Activated B cell treated with CpG ODN at 0.5 μM for 24 hours (primary cell): ENCODE measurements around the gene TENM4. TPM values are rescaled to one million over a fixed set of nuclear protein-coding genes. Genes with fewer than 3 reads are reported as not detected.

Source experiments
- ATAC-seq: fragments of 200-7000 bp; cut with Tn5 transposase; one replicate; pipeline ENCODE4 v1.10.0; 2021; ENCODE audit warnings: low read depth, mild to moderate bottlenecking, moderate library complexity
- CTCF ChIA-PET: fragments of 350-600 bp; sonication (Branson Sonifier 250); formaldehyde crosslinking; loops from one replicate; lab custom pipeline; 2021; ENCODE audit warnings: antibody characterized with exemption; lab: Charles Lee
- POLR2A ChIA-PET: fragments of 350-600 bp; sonication (Branson Sonifier 250); formaldehyde crosslinking; loops from one replicate; lab custom pipeline; 2021; ENCODE audit warnings: antibody characterized with exemption; lab: Charles Lee
- DNase-seq: peaks from one replicate; pipeline ENCODE4 v3.0.0; 2022
- H3K27ac Mint-ChIP-seq: one replicate; pipeline ENCODE4 v1.8.0; 2020; ENCODE audit warnings: mixed read lengths
- H3K27me3 Mint-ChIP-seq: one replicate; pipeline ENCODE4 v1.8.0; 2021; ENCODE audit warnings: mixed read lengths
- H3K36me3 Mint-ChIP-seq: one replicate; pipeline ENCODE4 v1.8.0; 2021; ENCODE audit warnings: low read depth, mixed read lengths
- H3K4me1 Mint-ChIP-seq: one replicate; pipeline ENCODE4 v1.8.0; 2021; ENCODE audit warnings: mixed read lengths
- H3K4me3 Mint-ChIP-seq: one replicate; pipeline ENCODE4 v1.8.0; 2020; ENCODE audit warnings: mild to moderate bottlenecking, mixed read lengths
- H3K9me3 Mint-ChIP-seq: one replicate; pipeline ENCODE4 v1.8.0; 2020; ENCODE audit warnings: mixed read lengths
- CTCF ChIP-seq: fragments of 200-600 bp; IDR thresholded peaks from one replicate; pipeline ENCODE4 v1.8.0; 2022; ENCODE audit warnings: antibody characterized with exemption, mild to moderate bottlenecking
- intact Hi-C: fragments of 100-400 bp; cut with micrococcal nuclease; formaldehyde crosslinking; loops from one replicate; pipeline ENCODE4 v1.15.1; 2024
- total RNA-seq: library from RNA; stranded (reverse); gene quantifications from 2 replicates; pipeline ENCODE4 v1.2.3, GENCODE V29; 2022

The TENM4 gene
- total RNA-seq, 1 donor from 2014 or later = 2.4 TPM

- ATAC-seq (no peak), DNase-seq (no peak)
- Mint-ChIP-seq H3K27ac (no peak overlapping the region), H3K27me3 (no peaks in the 10 kb centered on the region), H3K36me3 (no peaks in the 10 kb centered on the region), H3K9me3 (no peaks in the 10 kb centered on the region), H3K4me3 (no peak overlapping the region), H3K4me1 (no peaks in the 10 kb centered on the region)
- ChIA-PET POLR2A (no interaction called here), CTCF (no interaction called here)
- no peak for TF ChIP-seq CTCF
- intact Hi-C loops = no loop called here
Measured at GRCh38 chr11:78768345-78768744, 672.5 kb downstream of the TENM4 start.

- intact Hi-C loops = no loop called here
- no peaks in the 10 kb centered on the region for H3K27me3 Mint-ChIP-seq
- ChIA-PET POLR2A (no interaction called here), CTCF (no interaction called here)
- no peaks in the 10 kb centered on the region for H3K4me1 Mint-ChIP-seq
- no peak overlapping the region for H3K27ac Mint-ChIP-seq
- ATAC-seq (no peak), DNase-seq (no peak)
- no peaks in the 10 kb centered on the region for H3K36me3 Mint-ChIP-seq
- TF ChIP-seq CTCF = no peak
- no peak overlapping the region for H3K4me3 Mint-ChIP-seq
- no peaks in the 10 kb centered on the region for H3K9me3 Mint-ChIP-seq
Measured at GRCh38 chr11:78767027-78767932, 673.5 kb downstream of the TENM4 start.

- no peak for TF ChIP-seq CTCF
- DNase-seq = no peak
- no peak overlapping the region for H3K27ac Mint-ChIP-seq
- H3K4me3 Mint-ChIP-seq = no peak overlapping the region
- no peak for ATAC-seq
- ChIA-PET CTCF (no interaction called here), POLR2A (no interaction called here)
- no peaks in the 10 kb centered on the region for H3K36me3 Mint-ChIP-seq
- H3K9me3 Mint-ChIP-seq = no peaks in the 10 kb centered on the region
- intact Hi-C loops = no loop called here
- H3K4me1 Mint-ChIP-seq = no peaks in the 10 kb centered on the region
- no peaks in the 10 kb centered on the region for H3K27me3 Mint-ChIP-seq
Measured at GRCh38 chr11:78764946-78765345, 675.9 kb downstream of the TENM4 start.

- CTCF ChIA-PET = no interaction called here
- no peaks in the 10 kb centered on the region for H3K4me1 Mint-ChIP-seq
Measured at GRCh38 chr11:78763664-78764063, 677.2 kb downstream of the TENM4 start.

More at GRCh38 chr11:78763664-78764063, 677.2 kb downstream of the TENM4 start:
- no peaks in the 10 kb centered on the region for H3K36me3 Mint-ChIP-seq
- ATAC-seq = no peak
- no peaks in the 10 kb centered on the region for H3K27me3 Mint-ChIP-seq
- POLR2A ChIA-PET = no interaction called here
- no peak for TF ChIP-seq CTCF
- DNase-seq = no peak
- H3K27ac Mint-ChIP-seq = no peak overlapping the region
- H3K9me3 Mint-ChIP-seq = no peaks in the 10 kb centered on the region
- H3K4me3 Mint-ChIP-seq = no peak overlapping the region
- intact Hi-C loops = no loop called here
